ENCODE measurements around the gene FAM217B. TPM values are rescaled to one million over a fixed set of nuclear protein-coding genes. Genes with fewer than 3 reads are reported as not detected.

The FAM217B gene
- total RNA-seq, 4 donors from 2014 or later = 7.9 to 18.5 (median 17.4) TPM

DNA sequence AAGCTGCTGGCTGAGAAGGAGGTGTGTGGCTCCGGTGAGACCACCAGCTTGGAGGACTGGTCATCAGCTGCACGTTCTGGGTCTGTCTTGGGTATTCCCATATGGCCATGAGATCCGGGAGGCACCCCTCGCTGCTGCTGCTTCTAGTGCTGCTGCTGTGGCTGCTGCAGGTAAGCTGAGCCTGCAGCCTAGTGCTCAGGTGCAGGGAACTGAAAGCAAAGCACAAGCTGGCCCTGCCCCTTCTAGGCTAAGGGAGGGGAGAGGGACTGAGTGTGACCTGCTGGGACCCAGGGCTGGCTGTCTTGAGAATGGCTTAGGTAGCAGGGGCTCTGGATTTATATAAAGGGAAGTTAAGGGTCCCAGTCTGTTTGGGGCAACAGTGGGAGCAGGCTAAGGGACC is 18.4 kb downstream of the FAM217B start:
- no peaks in the 10 kb centered on the region for H3K4me1 ChIP-seq
- H3K4me3 ChIP-seq = no peak overlapping the region
- H3K27ac ChIP-seq = no peak overlapping the region
- TF ChIP-seq, protein P1, sequence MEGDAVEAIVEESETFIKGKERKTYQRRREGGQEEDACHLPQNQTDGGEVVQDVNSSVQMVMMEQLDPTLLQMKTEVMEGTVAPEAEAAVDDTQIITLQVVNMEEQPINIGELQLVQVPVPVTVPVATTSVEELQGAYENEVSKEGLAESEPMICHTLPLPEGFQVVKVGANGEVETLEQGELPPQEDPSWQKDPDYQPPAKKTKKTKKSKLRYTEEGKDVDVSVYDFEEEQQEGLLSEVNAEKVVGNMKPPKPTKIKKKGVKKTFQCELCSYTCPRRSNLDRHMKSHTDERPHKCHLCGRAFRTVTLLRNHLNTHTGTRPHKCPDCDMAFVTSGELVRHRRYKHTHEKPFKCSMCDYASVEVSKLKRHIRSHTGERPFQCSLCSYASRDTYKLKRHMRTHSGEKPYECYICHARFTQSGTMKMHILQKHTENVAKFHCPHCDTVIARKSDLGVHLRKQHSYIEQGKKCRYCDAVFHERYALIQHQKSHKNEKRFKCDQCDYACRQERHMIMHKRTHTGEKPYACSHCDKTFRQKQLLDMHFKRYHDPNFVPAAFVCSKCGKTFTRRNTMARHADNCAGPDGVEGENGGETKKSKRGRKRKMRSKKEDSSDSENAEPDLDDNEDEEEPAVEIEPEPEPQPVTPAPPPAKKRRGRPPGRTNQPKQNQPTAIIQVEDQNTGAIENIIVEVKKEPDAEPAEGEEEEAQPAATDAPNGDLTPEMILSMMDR (IDR thresholded peaks at IDR 0.05) = no peak
- TF ChIP-seq POLR2A (IDR thresholded peaks at IDR 0.05) = no peak
- no peaks in the 10 kb centered on the region for H3K9me3 ChIP-seq
- no peaks in the 10 kb centered on the region for H3K27me3 ChIP-seq
- no peaks in the 10 kb centered on the region for H3K36me3 ChIP-seq
- DNase-seq = no peak

DNA sequence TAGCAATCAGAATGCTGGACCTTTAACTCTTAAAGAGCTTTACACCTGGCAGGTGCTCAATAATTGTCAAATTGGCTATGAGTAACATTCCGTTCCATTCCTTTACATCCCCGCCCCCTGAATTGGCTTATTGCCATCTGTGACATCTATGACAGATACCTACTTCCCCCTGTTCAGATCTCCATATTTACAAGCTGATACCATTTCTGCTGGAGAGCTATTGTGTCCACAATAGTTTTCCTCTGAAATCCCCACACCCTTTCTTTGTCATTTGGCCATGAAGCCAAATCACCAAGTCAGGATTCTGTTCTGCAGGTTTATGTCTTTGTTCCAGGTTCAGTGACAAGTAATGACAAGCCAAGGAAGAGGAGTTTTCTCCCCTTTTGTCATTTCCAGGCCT is 21.2 kb downstream of the FAM217B start:
- Histone ChIP-seq H3K27me3 (no peaks in the 10 kb centered on the region), H3K36me3 (no peaks in the 10 kb centered on the region), H3K27ac (no peak overlapping the region), H3K4me3 (no peak overlapping the region), H3K4me1 (no peaks in the 10 kb centered on the region), H3K9me3 (no peaks in the 10 kb centered on the region)
- TF ChIP-seq POLR2A (IDR thresholded peaks at IDR 0.05) = no peak
- TF ChIP-seq, protein P1 (IDR thresholded peaks at IDR 0.05) = no peak
- no peak for DNase-seq

DNA sequence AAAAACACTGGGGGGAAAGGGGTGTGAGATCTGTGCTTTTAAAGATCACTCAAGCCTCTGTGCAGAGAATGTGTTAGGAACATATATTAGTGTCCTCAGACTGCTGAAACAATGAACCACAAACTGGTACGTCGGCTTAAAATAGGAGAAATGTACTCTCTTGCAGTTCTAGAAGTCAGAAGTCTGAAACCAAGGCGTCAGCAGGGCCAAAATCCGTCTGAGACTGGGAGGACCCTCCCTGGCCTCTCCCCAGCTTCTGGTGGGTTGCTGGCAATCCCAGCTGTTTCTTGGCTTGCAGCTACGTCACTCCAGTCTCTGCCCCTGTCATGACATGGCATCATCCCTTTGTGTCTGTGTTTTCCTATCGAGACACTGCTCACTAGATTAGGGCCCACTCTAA is 22.0 kb downstream of the FAM217B start:
- DNase-seq = no peak
- TF ChIP-seq POLR2A (IDR thresholded peaks at IDR 0.05) = no peak
- TF ChIP-seq, protein P1 (IDR thresholded peaks at IDR 0.05) = no peak
- no peak overlapping the region for H3K4me3 ChIP-seq
- H3K27me3 ChIP-seq = no peaks in the 10 kb centered on the region
- no peaks in the 10 kb centered on the region for H3K36me3 ChIP-seq
- H3K9me3 ChIP-seq = no peaks in the 10 kb centered on the region
- H3K27ac ChIP-seq = no peak overlapping the region
- no peaks in the 10 kb centered on the region for H3K4me1 ChIP-seq

DNA sequence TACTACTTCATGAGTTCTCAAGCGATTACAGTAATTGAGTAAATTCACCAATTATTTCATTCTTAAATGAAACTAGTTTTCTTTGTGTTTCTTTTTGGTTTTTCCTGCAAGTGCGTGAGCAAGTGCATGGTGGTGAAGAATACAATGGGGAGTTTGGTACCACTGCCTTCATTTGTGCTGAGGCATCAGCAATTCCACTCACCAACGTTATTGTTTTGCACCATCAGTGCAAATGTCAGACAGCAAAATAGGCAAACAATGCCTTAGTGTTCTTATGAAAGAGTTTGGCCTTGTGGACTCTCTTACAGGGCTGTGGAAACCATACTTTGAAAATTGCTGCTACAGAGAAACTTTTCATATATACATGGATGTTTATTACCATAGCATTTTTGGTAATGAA is 26.2 kb downstream of the FAM217B start:
- Histone ChIP-seq H3K4me1 (no peaks in the 10 kb centered on the region), H3K4me3 (no peak overlapping the region), H3K36me3 (no peaks in the 10 kb centered on the region), H3K27me3 (no peaks in the 10 kb centered on the region), H3K9me3 (no peaks in the 10 kb centered on the region), H3K27ac (no peak overlapping the region)
- TF ChIP-seq POLR2A (IDR thresholded peaks at IDR 0.05) = no peak
- TF ChIP-seq, protein P1 (IDR thresholded peaks at IDR 0.05) = no peak
- DNase-seq = no peak

DNA sequence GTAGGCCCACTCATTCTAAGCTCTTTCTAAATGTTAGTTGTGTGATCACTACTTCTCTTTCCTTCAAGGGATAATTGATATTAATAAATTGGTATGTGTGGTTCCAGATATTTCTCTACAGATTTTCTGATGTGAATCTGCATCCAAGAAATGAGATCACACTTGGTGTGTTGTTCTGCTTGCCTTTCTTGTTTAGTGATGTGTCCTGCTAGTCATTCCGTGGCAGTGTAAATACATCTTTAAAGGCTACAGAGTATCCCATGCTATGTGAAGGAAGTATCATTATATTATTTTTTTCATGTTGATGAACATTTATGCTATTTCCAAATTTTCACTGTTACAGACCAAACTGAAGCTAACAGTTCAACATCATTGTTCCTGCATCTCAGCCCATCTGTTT is 31.2 kb downstream of the FAM217B start:
- TF ChIP-seq, protein P1 (IDR thresholded peaks at IDR 0.05) = no peak
- TF ChIP-seq POLR2A (IDR thresholded peaks at IDR 0.05) = no peak
- Histone ChIP-seq H3K36me3 (no peaks in the 10 kb centered on the region), H3K27me3 (no peaks in the 10 kb centered on the region), H3K27ac (no peak overlapping the region), H3K4me1 (no peaks in the 10 kb centered on the region), H3K4me3 (no peak overlapping the region), H3K9me3 (no peaks in the 10 kb centered on the region)
- no peak for DNase-seq

Measured in Peyer's patch (tissue), 4 donors.